Measurements from ENCODE around the gene RIOK2.

GRCh38 chr5:97181856-97182545, 1.0 kb downstream of the RIOK2 start:
- no peak for TF ChIP-seq CTCF (IDR thresholded peaks at IDR 0.05)
- TF ChIP-seq POLR2A (IDR thresholded peaks at IDR 0.05) = no peak
